Activated naive CD4-positive, alpha-beta T cell treated with Interleukin-2 at 50 U/mL for 16 hours (primary cell): ENCODE data around the gene IMMP2L.
"Not testable (repeated sequence)": the region's sequence is repeated elsewhere in the genome, so short reads cannot be mapped to it uniquely, and the experiment has no call there.

Source experiments
- DNase-seq: peaks from one replicate; pipeline ENCODE4 v3.0.0-alpha.2; 2020

IMMP2L gene

GRCh38 chr7:111561904-111562732 is at the start of gene IMMP2L:
IMMP2L (minus strand) TSS chr7:111562492.
- peak; percentile 93 for DNase-seq

- DNase-seq, result not testable (repeated sequence)
These were observed 47.4 kb upstream of the IMMP2L start for GRCh38 chr7:111609483-111610254.

GRCh38 chr7:111607621-111608020 is 45.3 kb upstream of the IMMP2L start:
- DNase-seq, result no peak

GRCh38 chr7:111605246-111605645 is 43.0 kb upstream of the IMMP2L start:
- no peak for DNase-seq

GRCh38 chr7:111600091-111600490 is 37.8 kb upstream of the IMMP2L start:
- DNase-seq, result no peak

- no peak for DNase-seq
These were observed 33.5 kb upstream of the IMMP2L start for GRCh38 chr7:111595780-111596179.

GRCh38 chr7:111594602-111595001 is 32.3 kb upstream of the IMMP2L start:
- no peak for DNase-seq

GRCh38 chr7:111593343-111593742 is 31.1 kb upstream of the IMMP2L start:
- no peak for DNase-seq

GRCh38 chr7:111588065-111588433 is 25.8 kb upstream of the IMMP2L start:
- DNase-seq, result no peak

GRCh38 chr7:111587410-111588064 is 25.2 kb upstream of the IMMP2L start:
- DNase-seq, result no peak

- no peak for DNase-seq
These were observed 24.6 kb upstream of the IMMP2L start for GRCh38 chr7:111586711-111587409.

GRCh38 chr7:111581784-111582488 is 19.6 kb upstream of the IMMP2L start:
- DNase-seq, result not testable (repeated sequence)

- not testable (repeated sequence) for DNase-seq
These were observed 18.9 kb upstream of the IMMP2L start for GRCh38 chr7:111581207-111581606.

GRCh38 chr7:111578754-111579153 is 16.5 kb upstream of the IMMP2L start:
- DNase-seq, result no peak

- no peak for DNase-seq
These were observed 9.4 kb upstream of the IMMP2L start for GRCh38 chr7:111571720-111572119.

GRCh38 chr7:111568870-111569462 is 6.7 kb upstream of the IMMP2L start:
- no peak for DNase-seq

- no peak for DNase-seq
These were observed 6.1 kb upstream of the IMMP2L start for GRCh38 chr7:111568419-111568818.

GRCh38 chr7:111564078-111564477 is 1.8 kb upstream of the IMMP2L start:
- DNase-seq, result no peak

GRCh38 chr7:111561654-111561903 is 713 bp downstream of the IMMP2L start:
- DNase-seq, result no peak

GRCh38 chr7:111560773-111561653 is 1.3 kb downstream of the IMMP2L start:
- DNase-seq, result no peak

- DNase-seq, result no peak
These were observed 3.3 kb downstream of the IMMP2L start for GRCh38 chr7:111558991-111559390.
